ENCODE results near the gene C4orf50. TPM values are rescaled to one million over a fixed set of nuclear protein-coding genes. Genes with fewer than 3 reads are reported as not detected.

The C4orf50 gene
- total and polyA plus RNA-seq, 2 of the 8 experiments (the other 6 are each of a cell fraction or from before 2014, with no cell fraction given): 0.08 to 0.22 TPM

GRCh38 chr4:6011271-6011671, 7.0 kb downstream of the C4orf50 start (continued):
- no peak for TF ChIP-seq USF2 (IDR thresholded peaks at IDR 0.05; ENCODE audit: low read length)
- no peak for TF ChIP-seq NRF1 (IDR thresholded peaks at IDR 0.05; ENCODE audit: low read depth, low read length)
- no peak for TF ChIP-seq HDAC6 (IDR thresholded peaks at IDR 0.05; ENCODE audit: low read depth, low read length)
- no peak for TF ChIP-seq CHD7 (IDR thresholded peaks at IDR 0.05; ENCODE audit: insufficient replicate concordance, low read length)

Data from H1 (cell line).